HG02840 (cell line): ENCODE results near the gene ATG2A.

Source experiments
- ATAC-seq: cut with Tn5 transposase; IDR thresholded peaks from one replicate; pipeline ENCODE4 v1.9.1; 2021; ENCODE audit warnings: mild to moderate bottlenecking, moderate library complexity, moderate number of reproducible peaks; ENCODE audit not compliant: unreplicated experiment, low FRiP score

Gene ATG2A

GRCh38 chr11:64916775-64917662 lies at the start of gene ATG2A:
Gene ATG2A (minus strand): TSS chr11:64917209. CDS start chr11:64917135, 74 bp downstream.
- peak; percentile 93 for ATAC-seq

- no peak for ATAC-seq
These were observed 46.1 kb upstream of the ATG2A start for GRCh38 chr11:64963072-64963631.

GRCh38 chr11:64960719-64961118 lies 43.7 kb upstream of the ATG2A start:
- ATAC-seq: no peak

GRCh38 chr11:64959498-64959897 lies 42.5 kb upstream of the ATG2A start:
- ATAC-seq: no peak

- no peak for ATAC-seq
These were observed 37.2 kb upstream of the ATG2A start for GRCh38 chr11:64954201-64954600.

GRCh38 chr11:64951529-64951928 lies 34.5 kb upstream of the ATG2A start:
- ATAC-seq: no peak

GRCh38 chr11:64947208-64947814 lies 30.3 kb upstream of the ATG2A start:
- ATAC-seq: no peak

GRCh38 chr11:64936539-64936938 lies 19.5 kb upstream of the ATG2A start:
- ATAC-seq: no peak

- no peak for ATAC-seq
These were observed 18.5 kb upstream of the ATG2A start, which contains the start of gene GPHA2 for GRCh38 chr11:64935359-64936081. Gene GPHA2 (minus strand): TSS chr11:64935893. CDS start chr11:64935460, 433 bp downstream.

- no peak for ATAC-seq
These were observed 17.8 kb upstream of the ATG2A start for GRCh38 chr11:64934682-64935358.

- ATAC-seq: no peak
These were observed 17.1 kb upstream of the ATG2A start for GRCh38 chr11:64933935-64934681.

GRCh38 chr11:64933213-64933934 lies 16.4 kb upstream of the ATG2A start:
- no peak for ATAC-seq

- no peak for ATAC-seq
These were observed 15.3 kb upstream of the ATG2A start for GRCh38 chr11:64932324-64932723.

- ATAC-seq: no peak
These were observed 14.3 kb upstream of the ATG2A start for GRCh38 chr11:64931290-64931689.

- ATAC-seq: no peak
These were observed 13.3 kb upstream of the ATG2A start for GRCh38 chr11:64930340-64930739.

GRCh38 chr11:64929625-64930024 lies 12.6 kb upstream of the ATG2A start:
- ATAC-seq: no peak

GRCh38 chr11:64928957-64929356 lies 11.9 kb upstream of the ATG2A start:
- ATAC-seq: no peak

- ATAC-seq: no peak
These were observed 9.7 kb upstream of the ATG2A start for GRCh38 chr11:64926689-64927088.
